ENCODE results near the gene WDR27.

Gene WDR27

GRCh38 chr6:169638388-169638787 is 63.4 kb downstream of the WDR27 start:
- Histone ChIP-seq H3K18ac (ENCODE audit: low read length) (no peak overlapping the region), H3K9me3 (replicated peaks in 1 of 2; ENCODE audit: control insufficient read depth in 2 of 2, insufficient read depth in 1 of 2, low read depth in 1 of 2, low read length in 2 of 2) (peaks cover 0 to 5% of the 10 kb centered on the region in 2 donors), H2BK15ac (ENCODE audit: low read length) (no peak overlapping the region), H3K4ac (ENCODE audit: low read length) (no peak overlapping the region), H4K91ac (ENCODE audit: low read depth, low read length, poor library complexity) (no peak overlapping the region), H3K27me3 (ENCODE audit: control insufficient read depth in 3 of 3, insufficient read depth in 3 of 3, low read depth in 1 of 3, low read length in 3 of 3) (no peaks in the 10 kb centered on the region), H3K4me3 (ENCODE audit: low read length in 2 of 2) (no peak overlapping the region), H2AFZ (ENCODE audit: low read length) (no peak overlapping the region), H2BK120ac (ENCODE audit: low read depth, low read length) (no peak overlapping the region), H3K23ac (ENCODE audit: low read depth, low read length, poor library complexity) (no peak overlapping the region), H3K4me1 (ENCODE audit: control insufficient read depth in 2 of 2, insufficient read depth in 1 of 2, low read depth in 1 of 2, low read length in 2 of 2) (peaks cover 0 to 7% of the 10 kb centered on the region in 2 donors), H2BK5ac (ENCODE audit: low read length) (no peak overlapping the region), H3K9ac (ENCODE audit: low read depth, low read length, poor library complexity) (no peak overlapping the region), H3K14ac (ENCODE audit: low read length) (no peak overlapping the region), H3K4me2 (ENCODE audit: insufficient read depth, low read length, poor library complexity, severe bottlenecking) (no peak overlapping the region), H3K27ac (replicated peaks; ENCODE audit: low read length) (no peak overlapping the region), H2BK12ac (ENCODE audit: low read length) (no peak overlapping the region), H3K79me1 (ENCODE audit: low read depth, low read length) (peaks cover 6% of the 10 kb centered on the region), H2AK5ac (ENCODE audit: low read depth, low read length) (no peak overlapping the region), H4K8ac (ENCODE audit: low read depth, low read length) (no peak overlapping the region), H3K36me3 (replicated peaks in 1 of 2; ENCODE audit: control insufficient read depth in 2 of 2, insufficient read depth in 2 of 2, low read length in 2 of 2) (peaks cover 9 to 38% of the 10 kb centered on the region in 2 donors)
- DNase-seq (ENCODE audit: low spot score), result no peak
- WGBS, 2 donors (ENCODE audit: extremely low coverage in 2 of 2, insufficient read length in 2 of 2, insufficient replicate concordance in 1 of 2), result no CpG with 5 or more reads among the region's 14 CpGs

GRCh38 chr6:169635345-169635744 is 66.5 kb downstream of the WDR27 start:
- H2BK15ac ChIP-seq (ENCODE audit: low read length), result peak overlapping the region; percentile 49
- no peak overlapping the region for H3K27ac ChIP-seq (replicated peaks; ENCODE audit: low read length)
- H4K8ac ChIP-seq (ENCODE audit: low read depth, low read length), result no peak overlapping the region
- no peak overlapping the region for H3K4me3 ChIP-seq (ENCODE audit: low read length in 2 of 2)
- H3K36me3 ChIP-seq (replicated peaks in 1 of 2; ENCODE audit: control insufficient read depth in 2 of 2, insufficient read depth in 2 of 2, low read length in 2 of 2), result peaks cover 11 to 54% of the 10 kb centered on the region in 2 donors
- H3K4ac ChIP-seq (ENCODE audit: low read length), result no peak overlapping the region
- DNase-seq (ENCODE audit: low spot score), result no peak
- no peak overlapping the region for H2AK5ac ChIP-seq (ENCODE audit: low read depth, low read length)
- H4K91ac ChIP-seq (ENCODE audit: low read depth, low read length, poor library complexity), result no peak overlapping the region
- no peak overlapping the region for H3K18ac ChIP-seq (ENCODE audit: low read length)
- whole genome bisulfite sequencing, 2 donors (ENCODE audit: extremely low coverage in 2 of 2, insufficient read length in 2 of 2, insufficient replicate concordance in 1 of 2), result no CpG with 5 or more reads among the region's 12 CpGs
- H2AFZ ChIP-seq (ENCODE audit: low read length), result no peak overlapping the region
- H3K79me1 ChIP-seq (ENCODE audit: low read depth, low read length), result peaks cover 7% of the 10 kb centered on the region
- H3K27me3 ChIP-seq (ENCODE audit: control insufficient read depth in 3 of 3, insufficient read depth in 3 of 3, low read depth in 1 of 3, low read length in 3 of 3), result no peaks in the 10 kb centered on the region
- no peak overlapping the region for H3K4me2 ChIP-seq (ENCODE audit: insufficient read depth, low read length, poor library complexity, severe bottlenecking)
- H3K9ac ChIP-seq (ENCODE audit: low read depth, low read length, poor library complexity), result no peak overlapping the region
- peaks cover 0 to 4% of the 10 kb centered on the region in 2 donors for H3K9me3 ChIP-seq (replicated peaks in 1 of 2; ENCODE audit: control insufficient read depth in 2 of 2, insufficient read depth in 1 of 2, low read depth in 1 of 2, low read length in 2 of 2)
- no peak overlapping the region for H3K14ac ChIP-seq (ENCODE audit: low read length)
- peaks cover 0 to 1% of the 10 kb centered on the region in 2 donors for H3K4me1 ChIP-seq (ENCODE audit: control insufficient read depth in 2 of 2, insufficient read depth in 1 of 2, low read depth in 1 of 2, low read length in 2 of 2)
- H2BK12ac ChIP-seq (ENCODE audit: low read length), result no peak overlapping the region
- no peak overlapping the region for H2BK120ac ChIP-seq (ENCODE audit: low read depth, low read length)
- H3K23ac ChIP-seq (ENCODE audit: low read depth, low read length, poor library complexity), result no peak overlapping the region
- no peak overlapping the region for H2BK5ac ChIP-seq (ENCODE audit: low read length)

- Histone ChIP-seq H4K8ac (ENCODE audit: low read depth, low read length) (no peak overlapping the region), H2BK15ac (ENCODE audit: low read length) (no peak overlapping the region), H3K27me3 (ENCODE audit: control insufficient read depth in 3 of 3, insufficient read depth in 3 of 3, low read depth in 1 of 3, low read length in 3 of 3) (no peaks in the 10 kb centered on the region), H2AFZ (ENCODE audit: low read length) (no peak overlapping the region), H3K4me2 (ENCODE audit: insufficient read depth, low read length, poor library complexity, severe bottlenecking) (no peak overlapping the region), H3K4me1 (ENCODE audit: control insufficient read depth in 2 of 2, insufficient read depth in 1 of 2, low read depth in 1 of 2, low read length in 2 of 2) (peaks cover 0 to 1% of the 10 kb centered on the region in 2 donors), H3K79me1 (ENCODE audit: low read depth, low read length) (peaks cover 4% of the 10 kb centered on the region), H3K14ac (ENCODE audit: low read length) (no peak overlapping the region), H2BK5ac (ENCODE audit: low read length) (no peak overlapping the region), H3K18ac (ENCODE audit: low read length) (no peak overlapping the region), H2BK120ac (ENCODE audit: low read depth, low read length) (no peak overlapping the region), H3K36me3 (replicated peaks in 1 of 2; ENCODE audit: control insufficient read depth in 2 of 2, insufficient read depth in 2 of 2, low read length in 2 of 2) (peaks cover 11 to 55% of the 10 kb centered on the region in 2 donors), H3K27ac (replicated peaks; ENCODE audit: low read length) (no peak overlapping the region), H3K9ac (ENCODE audit: low read depth, low read length, poor library complexity) (no peak overlapping the region), H3K4ac (ENCODE audit: low read length) (no peak overlapping the region), H3K9me3 (replicated peaks in 1 of 2; ENCODE audit: control insufficient read depth in 2 of 2, insufficient read depth in 1 of 2, low read depth in 1 of 2, low read length in 2 of 2) (peaks cover 0 to 4% of the 10 kb centered on the region in 2 donors), H2AK5ac (ENCODE audit: low read depth, low read length) (no peak overlapping the region), H4K91ac (ENCODE audit: low read depth, low read length, poor library complexity) (no peak overlapping the region), H3K4me3 (ENCODE audit: low read length in 2 of 2) (no peak overlapping the region), H2BK12ac (ENCODE audit: low read length) (no peak overlapping the region), H3K23ac (ENCODE audit: low read depth, low read length, poor library complexity) (no peak overlapping the region)
- no CpG with 5 or more reads among the region's 11 CpGs for WGBS, 2 donors (ENCODE audit: extremely low coverage in 2 of 2, insufficient read length in 2 of 2, insufficient replicate concordance in 1 of 2)
- DNase-seq (ENCODE audit: low spot score), result no peak
These were observed 69.0 kb downstream of the WDR27 start for GRCh38 chr6:169632841-169633240.

- Histone ChIP-seq H3K23ac (ENCODE audit: low read depth, low read length, poor library complexity) (no peak overlapping the region), H2AFZ (ENCODE audit: low read length) (no peak overlapping the region), H3K4me3 (ENCODE audit: low read length in 2 of 2) (no peak overlapping the region), H4K91ac (ENCODE audit: low read depth, low read length, poor library complexity) (no peak overlapping the region), H2AK5ac (ENCODE audit: low read depth, low read length) (no peak overlapping the region), H3K9me3 (replicated peaks in 1 of 2; ENCODE audit: control insufficient read depth in 2 of 2, insufficient read depth in 1 of 2, low read depth in 1 of 2, low read length in 2 of 2) (peaks cover 0 to 1% of the 10 kb centered on the region in 2 donors), H3K4me2 (ENCODE audit: insufficient read depth, low read length, poor library complexity, severe bottlenecking) (no peak overlapping the region), H3K9ac (ENCODE audit: low read depth, low read length, poor library complexity) (no peak overlapping the region), H3K27ac (replicated peaks; ENCODE audit: low read length) (no peak overlapping the region), H2BK12ac (ENCODE audit: low read length) (no peak overlapping the region), H4K8ac (ENCODE audit: low read depth, low read length) (no peak overlapping the region), H3K79me1 (ENCODE audit: low read depth, low read length) (peaks cover 6% of the 10 kb centered on the region), H3K27me3 (ENCODE audit: control insufficient read depth in 3 of 3, insufficient read depth in 3 of 3, low read depth in 1 of 3, low read length in 3 of 3) (no peaks in the 10 kb centered on the region), H2BK5ac (ENCODE audit: low read length) (no peak overlapping the region), H3K36me3 (replicated peaks in 1 of 2; ENCODE audit: control insufficient read depth in 2 of 2, insufficient read depth in 2 of 2, low read length in 2 of 2) (peaks cover 21 to 65% of the 10 kb centered on the region in 2 donors), H3K14ac (ENCODE audit: low read length) (no peak overlapping the region), H3K4me1 (ENCODE audit: control insufficient read depth in 2 of 2, insufficient read depth in 1 of 2, low read depth in 1 of 2, low read length in 2 of 2) (no peaks in the 10 kb centered on the region), H2BK15ac (ENCODE audit: low read length) (no peak overlapping the region), H3K18ac (ENCODE audit: low read length) (no peak overlapping the region), H3K4ac (ENCODE audit: low read length) (no peak overlapping the region), H2BK120ac (ENCODE audit: low read depth, low read length) (no peak overlapping the region)
- no CpG with 5 or more reads among the region's 4 CpGs for WGBS, 2 donors (ENCODE audit: extremely low coverage in 2 of 2, insufficient read length in 2 of 2, insufficient replicate concordance in 1 of 2)
- no peak for DNase-seq (ENCODE audit: low spot score)
These were observed 72.6 kb downstream of the WDR27 start for GRCh38 chr6:169629256-169629655.
